ENCODE results near the gene GGA3.
A peak's percentile ranks its signal among the peaks of the same experiment; 100 is the strongest.
"Not testable (repeated sequence)": the region's sequence is repeated elsewhere in the genome, so short reads cannot be mapped to it uniquely, and the experiment has no call there.

Gene GGA3, protein sequence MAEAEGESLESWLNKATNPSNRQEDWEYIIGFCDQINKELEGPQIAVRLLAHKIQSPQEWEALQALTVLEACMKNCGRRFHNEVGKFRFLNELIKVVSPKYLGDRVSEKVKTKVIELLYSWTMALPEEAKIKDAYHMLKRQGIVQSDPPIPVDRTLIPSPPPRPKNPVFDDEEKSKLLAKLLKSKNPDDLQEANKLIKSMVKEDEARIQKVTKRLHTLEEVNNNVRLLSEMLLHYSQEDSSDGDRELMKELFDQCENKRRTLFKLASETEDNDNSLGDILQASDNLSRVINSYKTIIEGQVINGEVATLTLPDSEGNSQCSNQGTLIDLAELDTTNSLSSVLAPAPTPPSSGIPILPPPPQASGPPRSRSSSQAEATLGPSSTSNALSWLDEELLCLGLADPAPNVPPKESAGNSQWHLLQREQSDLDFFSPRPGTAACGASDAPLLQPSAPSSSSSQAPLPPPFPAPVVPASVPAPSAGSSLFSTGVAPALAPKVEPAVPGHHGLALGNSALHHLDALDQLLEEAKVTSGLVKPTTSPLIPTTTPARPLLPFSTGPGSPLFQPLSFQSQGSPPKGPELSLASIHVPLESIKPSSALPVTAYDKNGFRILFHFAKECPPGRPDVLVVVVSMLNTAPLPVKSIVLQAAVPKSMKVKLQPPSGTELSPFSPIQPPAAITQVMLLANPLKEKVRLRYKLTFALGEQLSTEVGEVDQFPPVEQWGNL

DNA sequence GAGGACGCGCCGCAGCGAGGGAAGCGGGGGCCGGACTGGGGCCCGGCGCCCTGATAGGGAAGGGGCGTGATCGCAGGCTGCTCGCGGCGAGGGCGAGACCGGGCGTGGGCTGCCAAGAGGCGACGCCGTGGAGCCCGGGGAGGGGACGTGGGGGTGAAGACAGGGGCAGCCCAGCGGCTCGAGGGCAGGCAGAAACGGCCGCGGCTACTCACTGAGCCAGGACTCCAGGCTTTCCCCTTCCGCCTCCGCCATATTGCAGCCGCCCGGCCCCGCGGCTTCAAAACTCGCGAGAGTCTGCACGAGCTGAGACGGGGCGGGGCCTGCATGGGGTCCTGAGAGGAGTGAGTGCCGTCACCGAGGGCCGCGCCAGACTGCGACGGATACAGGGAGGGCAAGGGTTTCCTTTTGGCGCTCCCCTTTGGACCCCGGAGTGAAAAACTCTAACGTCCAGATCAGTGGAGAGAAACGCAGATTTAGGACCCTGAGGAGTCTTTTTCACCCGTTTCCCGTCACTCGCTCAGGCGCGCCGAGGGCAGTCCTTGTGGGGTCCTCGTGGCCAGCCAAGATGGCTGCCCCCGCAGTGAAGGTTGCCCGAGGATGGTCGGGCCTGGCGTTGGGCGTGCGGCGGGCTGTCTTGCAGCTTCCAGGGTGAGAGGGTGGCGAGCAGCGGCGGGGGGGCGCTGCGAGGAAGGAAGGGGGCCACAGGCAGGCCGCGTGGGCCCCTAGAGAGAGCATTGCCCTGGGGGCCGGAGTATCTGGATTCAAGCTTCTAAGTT is at the start of gene GGA3, which contains the start of gene MRPS7:
GGA3 (minus strand) TSS at position 271 of the 776 bp plus-strand sequence; CDS start at position 252, 19 bp downstream.
MRPS7 (plus strand) TSS at position 544 of the 776 bp plus-strand sequence; CDS start at position 566, 22 bp downstream.
- FAIRE-seq, result peak; percentile 31

DNA sequence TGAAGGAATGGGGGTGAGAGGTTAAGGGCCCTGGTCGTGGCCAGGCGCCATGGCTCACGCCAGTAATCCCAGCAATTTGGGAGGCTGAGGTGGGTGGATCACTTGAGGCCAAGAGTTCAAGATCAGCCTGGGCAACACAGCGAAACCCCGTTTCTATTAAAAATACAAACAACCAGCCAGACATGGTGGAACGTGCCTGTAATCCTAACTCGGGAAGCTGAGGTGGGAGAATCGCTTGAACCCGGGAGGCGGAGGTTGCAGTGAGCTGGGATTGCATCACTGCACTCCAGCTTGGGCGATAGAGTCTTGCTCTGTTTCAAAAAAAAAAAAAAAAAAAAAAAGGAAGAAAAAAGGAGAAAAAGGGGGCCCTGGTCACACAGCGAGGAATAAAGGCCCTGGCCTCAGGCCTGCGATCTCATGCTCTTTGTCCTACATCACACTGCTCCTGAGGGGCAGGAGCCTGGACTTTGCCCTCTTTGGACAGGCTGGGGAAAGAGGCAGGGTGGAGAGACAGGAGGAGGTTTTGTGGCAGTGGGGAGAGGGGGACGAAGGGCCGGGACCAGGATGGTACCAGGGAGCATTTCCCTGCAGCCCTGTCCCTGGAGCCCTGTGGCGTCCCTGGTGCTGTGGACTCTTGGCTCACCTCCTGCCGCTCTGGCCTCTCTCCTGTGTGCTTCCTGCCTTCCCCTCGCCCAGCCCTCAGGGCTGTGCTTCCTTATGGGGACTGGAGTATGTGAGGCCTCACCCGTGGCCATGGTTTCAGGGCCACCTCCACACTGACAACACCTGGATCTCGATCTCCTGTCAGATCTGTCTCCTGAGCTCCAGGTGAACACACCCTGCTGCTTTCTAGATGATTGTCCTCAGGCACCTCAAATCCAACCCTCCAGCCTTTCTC is 47.6 kb upstream of the GGA3 start:
- FAIRE-seq, result no peak

DNA sequence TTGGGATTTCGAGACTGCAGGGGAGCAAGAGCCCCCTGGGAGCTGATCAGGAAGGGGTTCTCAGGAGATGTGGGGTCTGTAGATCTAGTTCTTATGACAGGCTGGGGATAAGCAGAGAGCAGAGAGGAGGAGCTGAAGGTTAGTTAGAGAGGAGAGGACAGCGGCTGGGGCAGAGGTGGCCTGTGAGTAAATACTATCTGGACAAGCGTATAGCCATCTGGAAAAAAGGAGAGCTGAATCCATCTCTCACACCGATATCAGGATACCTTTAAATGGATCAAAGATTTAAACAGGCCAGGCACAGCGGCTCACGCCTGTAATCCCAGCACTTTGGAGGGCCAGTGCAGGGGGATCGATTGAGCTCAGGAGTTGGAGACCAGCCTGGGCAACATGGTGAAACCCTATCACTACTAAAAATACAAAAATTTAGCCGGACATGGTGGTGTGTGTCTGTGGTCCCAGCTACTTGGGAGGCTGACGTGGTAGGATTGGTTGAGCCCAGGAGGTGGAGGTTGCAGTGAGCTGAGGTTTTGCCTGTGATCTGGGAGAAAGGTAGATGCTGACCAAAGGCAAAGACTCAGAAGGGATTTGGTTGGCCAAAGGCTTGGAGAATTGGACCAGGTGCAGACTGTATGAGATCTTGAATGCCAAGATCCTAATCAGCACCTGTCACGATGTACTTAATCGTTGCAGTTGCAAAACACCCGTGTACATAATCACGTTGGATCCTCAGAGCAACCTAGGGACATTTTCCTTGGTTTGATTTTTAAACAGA is 46.7 kb upstream of the GGA3 start:
- no peak for FAIRE-seq

DNA sequence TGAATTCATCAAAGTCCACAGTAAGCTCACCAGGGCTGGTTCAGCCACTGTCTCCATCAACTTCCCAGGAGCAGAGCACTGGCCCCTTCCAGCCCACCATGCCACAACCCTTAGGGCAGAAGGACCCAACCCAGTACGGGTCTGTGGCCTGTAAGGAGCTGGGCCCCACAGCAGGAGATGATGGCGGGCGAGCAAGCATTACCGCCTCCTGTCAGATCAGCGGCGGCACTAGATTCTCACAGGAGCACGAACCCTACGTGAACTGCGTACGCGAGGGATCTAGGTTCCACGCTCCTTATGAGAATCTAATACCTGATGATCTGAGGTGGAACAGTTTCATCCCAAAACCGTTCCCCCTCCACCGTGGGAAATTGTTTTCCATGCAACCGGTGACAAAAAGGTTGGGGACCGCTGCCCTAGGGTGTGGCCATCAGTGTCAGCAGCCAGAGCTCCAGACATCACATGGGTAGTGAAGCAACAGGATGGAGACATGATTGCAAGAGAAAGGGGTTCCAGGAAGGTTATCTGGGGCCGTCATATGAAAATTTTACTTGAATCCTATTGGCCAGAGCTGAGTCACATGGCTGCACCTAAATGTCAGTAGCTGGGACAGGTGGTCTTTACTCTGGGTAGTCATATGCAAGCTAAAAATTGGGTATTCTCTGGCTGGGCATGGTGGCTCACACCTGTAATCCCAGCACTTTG is 40.2 kb upstream of the GGA3 start:
- no peak for FAIRE-seq

GRCh38 chr17:75301049-75301448 is 39.6 kb upstream of the GGA3 start:
- FAIRE-seq, result no peak

GRCh38 chr17:75300280-75300679 is 38.9 kb upstream of the GGA3 start:
- no peak for FAIRE-seq

DNA sequence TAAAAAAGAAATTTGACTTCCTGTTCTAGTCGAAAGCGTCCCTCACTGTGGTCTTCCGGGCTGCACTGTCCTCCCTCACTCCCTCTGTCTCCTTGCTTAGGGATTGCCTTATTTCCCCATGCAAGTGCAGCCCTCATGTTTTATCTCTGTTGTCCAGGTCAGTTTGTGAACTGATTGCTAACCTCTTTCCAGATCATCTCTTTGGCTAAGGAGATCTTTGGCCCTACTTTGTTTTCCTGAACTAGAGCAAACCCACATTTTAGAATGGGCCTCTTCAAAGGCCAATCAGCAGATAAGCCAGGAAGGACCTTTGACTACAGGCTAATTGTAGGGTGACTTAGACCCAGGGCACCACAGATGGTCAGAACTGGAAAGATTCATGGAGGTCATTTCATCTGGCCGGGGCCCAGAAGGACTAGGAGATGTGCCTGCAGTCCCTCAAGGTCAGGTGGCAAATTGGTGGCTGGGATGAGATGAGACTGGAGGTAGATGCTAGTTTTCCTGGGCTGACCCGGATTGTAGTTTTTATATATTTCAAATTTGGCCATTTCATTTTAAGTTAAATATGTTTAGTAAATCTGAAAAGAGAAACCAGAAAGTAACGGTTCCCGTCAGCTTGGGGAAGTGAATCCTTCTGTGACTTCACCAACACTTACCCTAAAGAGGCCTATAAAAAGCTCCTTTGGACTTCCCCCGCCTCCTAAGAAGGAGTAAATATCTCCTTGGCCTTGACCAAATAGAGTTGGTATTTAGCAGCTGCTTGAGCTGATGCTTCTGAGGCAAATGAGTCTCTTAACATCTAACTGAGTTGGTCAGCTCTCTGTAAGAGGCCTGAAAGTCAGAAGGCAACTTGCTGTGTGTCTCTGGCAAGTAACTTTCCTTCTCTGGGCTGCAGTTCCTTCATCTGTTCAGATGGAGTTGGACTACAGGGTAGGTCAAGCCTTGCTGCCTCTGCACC is 34.1 kb upstream of the GGA3 start:
- FAIRE-seq, result no peak

GRCh38 chr17:75292810-75293448 is 31.5 kb upstream of the GGA3 start:
- FAIRE-seq, result not testable (repeated sequence)

DNA sequence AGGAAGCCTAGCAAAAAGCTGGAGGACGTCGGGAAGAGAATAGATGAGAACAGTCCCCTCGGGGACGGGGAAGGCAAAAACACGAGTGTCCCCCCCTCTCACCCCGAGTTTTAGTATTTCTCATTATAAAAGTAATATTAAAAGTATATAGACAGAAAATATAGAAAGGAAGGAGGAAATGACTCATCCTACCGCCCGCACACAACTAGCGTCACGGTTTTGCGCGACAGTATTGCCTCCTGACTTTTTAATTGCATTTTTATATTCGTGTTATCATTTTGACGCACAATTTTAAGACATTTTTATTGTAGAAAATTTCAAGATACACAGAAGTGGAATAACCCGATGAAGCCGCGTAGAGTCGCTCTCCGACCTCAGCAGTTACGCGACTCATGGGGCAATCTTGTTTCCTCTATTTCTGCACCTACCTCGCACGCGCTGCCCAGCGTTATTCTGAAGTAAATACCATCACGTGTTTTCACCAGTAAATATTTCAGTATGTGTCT is 28.5 kb upstream of the GGA3 start:
- no peak for FAIRE-seq

- FAIRE-seq, result peak; percentile 97
Measured at GRCh38 chr17:75289115-75289831, 27.9 kb upstream of the GGA3 start, which contains the start of gene SLC25A19. Gene SLC25A19, minus strand, starts transcription at chr17:75289433. Its CDS starts 2,669 bp downstream, at chr17:75286764.

DNA sequence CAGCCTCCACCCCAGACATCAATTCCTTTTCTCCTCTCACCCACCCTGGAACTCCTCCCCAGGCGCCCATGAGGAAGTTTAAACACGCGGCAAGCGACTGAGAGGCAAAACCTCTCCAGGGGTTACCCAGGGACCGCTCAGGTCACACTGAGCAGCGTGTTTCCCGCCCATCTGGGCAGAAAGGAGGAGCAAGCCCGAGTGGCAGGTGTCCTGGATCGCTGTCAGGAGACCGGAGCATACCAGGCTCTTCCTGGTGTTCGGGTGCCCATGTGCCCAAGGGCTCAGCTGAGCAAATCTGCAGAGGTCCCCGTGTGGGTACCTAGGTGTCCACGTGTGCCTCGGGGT is 27.3 kb upstream of the GGA3 start:
- FAIRE-seq, result no peak

DNA sequence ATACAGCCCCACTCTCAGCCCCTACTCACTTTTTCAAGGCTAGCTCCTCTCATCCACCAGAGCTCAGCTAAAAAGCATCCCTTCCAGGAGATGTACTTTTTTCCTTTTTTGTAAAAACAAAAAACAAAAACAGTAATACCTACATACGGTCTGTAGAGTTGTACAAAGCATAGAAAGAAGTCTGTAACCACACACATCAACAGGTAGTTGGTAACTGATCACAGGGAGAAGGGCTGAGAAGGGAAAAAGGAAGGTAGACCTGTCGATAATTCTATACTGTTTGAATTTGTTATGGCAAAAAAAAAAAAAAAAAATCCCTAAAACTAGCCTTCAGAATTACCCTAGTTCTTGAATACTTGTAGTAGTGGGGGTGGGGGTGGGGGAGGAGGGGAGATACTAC is 27.0 kb upstream of the GGA3 start:
- FAIRE-seq, result no peak

DNA sequence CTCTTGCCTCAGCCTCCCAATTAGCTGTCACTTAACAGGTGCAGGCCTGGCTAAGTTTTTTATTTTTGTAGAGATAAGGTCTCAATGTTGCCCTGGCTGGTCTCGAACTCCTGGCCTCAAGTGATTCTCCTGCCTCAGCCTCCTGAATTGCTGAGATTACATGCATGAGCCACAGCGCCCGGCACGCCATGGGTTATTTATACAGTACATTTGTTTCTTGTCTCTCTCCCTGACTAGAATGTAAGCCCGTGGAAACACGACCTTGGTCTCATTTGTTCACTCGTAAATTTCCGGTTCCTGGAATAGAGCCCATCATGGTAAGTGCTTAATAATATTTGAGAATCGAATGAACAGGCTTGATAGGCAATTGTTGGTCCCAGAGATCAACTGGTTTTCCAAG is 25.8 kb upstream of the GGA3 start:
- no peak for FAIRE-seq

GRCh38 chr17:75285123-75285522 is 23.7 kb upstream of the GGA3 start:
- FAIRE-seq, result no peak

DNA sequence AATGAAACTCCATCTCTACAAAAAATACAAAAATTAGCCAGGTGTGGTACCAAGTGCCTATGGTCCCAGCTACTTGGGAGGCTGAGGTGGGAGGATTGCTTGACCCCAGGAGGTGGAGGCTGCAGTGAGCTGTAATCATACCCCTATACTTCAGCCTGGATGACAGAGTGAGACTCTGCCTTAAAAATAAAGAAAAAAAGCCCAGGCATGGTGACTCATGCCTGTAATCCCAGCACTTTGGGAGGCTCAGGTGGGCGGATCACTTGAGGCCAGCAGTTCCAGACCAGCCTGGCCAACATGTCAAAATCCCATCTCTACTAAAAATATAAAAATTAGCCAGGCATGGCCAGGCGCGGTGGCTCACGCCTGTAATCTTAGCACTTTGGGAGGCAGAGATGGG is 18.8 kb upstream of the GGA3 start:
- FAIRE-seq, result not testable (repeated sequence)

GRCh38 chr17:75277664-75278071 is 16.3 kb upstream of the GGA3 start:
- FAIRE-seq, result no peak

- no peak for FAIRE-seq
Measured at GRCh38 chr17:75273977-75274708, 12.7 kb upstream of the GGA3 start.

Data from G401.6 (cell line).